IMR-90 (cell line): ENCODE data around the gene WDR27. TPM values are rescaled to one million over a fixed set of nuclear protein-coding genes. Genes with fewer than 3 reads are reported as not detected.

Source experiments
- ATAC-seq: fragments of 200-7000 bp; cut with Tn5 transposase; 2 replicates; pipeline ENCODE4 v1.9.1; 2020; ENCODE audit warnings: low read depth, mild to moderate bottlenecking, moderate library complexity
- BruUV-seq: library from RNA; stranded (reverse); fragments of 400-500 nt; replicated peaks from 2 replicates; lab custom pipeline; 2021; lab: Mats Ljungman, UMichigan
- CTCF ChIA-PET: fragments of 300-600 bp; formaldehyde crosslinking; extraction: SDS; loops from one replicate; lab custom pipeline; 2021; ENCODE audit warnings: antibody characterized with exemption; lab: Yijun Ruan, JAX
- POLR2A ChIA-PET: fragments of 300-600 bp; sonication (Branson Sonifier 250); formaldehyde crosslinking; loops from one replicate; lab custom pipeline; 2022; ENCODE audit warnings: antibody characterized with exemption; ENCODE audit not compliant: unreplicated experiment; lab: Charles Lee
- DNase-seq: peaks from one replicate; pipeline ENCODE4 v3.0.0; 2013
- H2AFZ ChIP-seq: replicated peaks from 2 replicates; pipeline ENCODE3; 2013; ENCODE audit warnings: low read length, mild to moderate bottlenecking; ENCODE audit not compliant: poor library complexity
- H2AK5ac ChIP-seq: 2 replicates; pipeline ENCODE4 v1.6.1; 2013; ENCODE audit warnings: low read depth, low read length, inconsistent platforms
- H2AK9ac ChIP-seq: replicated peaks from 2 replicates; pipeline ENCODE3; 2013; ENCODE audit warnings: mild to moderate bottlenecking, low read depth, low read length, moderate library complexity; ENCODE audit not compliant: poor library complexity
- H2BK120ac ChIP-seq: 2 replicates; pipeline ENCODE4 v1.6.1; 2013; ENCODE audit warnings: low read depth, low read length, inconsistent platforms
- H2BK15ac ChIP-seq: 3 replicates; pipeline ENCODE4 v1.6.1; 2013; ENCODE audit warnings: low read depth, low read length, inconsistent platforms
- H2BK20ac ChIP-seq: 2 replicates; pipeline ENCODE4 v1.6.1; 2013; ENCODE audit warnings: low read depth, mild to moderate bottlenecking, inconsistent platforms, low read length, moderate library complexity
- H2BK5ac ChIP-seq: 2 replicates; pipeline ENCODE4 v1.6.1; 2013; ENCODE audit warnings: mild to moderate bottlenecking, low read depth, low read length, inconsistent platforms; ENCODE audit not compliant: poor library complexity, severe bottlenecking
- H3K14ac ChIP-seq: replicated peaks from 2 replicates; pipeline ENCODE4 v1.6.1; 2013; ENCODE audit warnings: low read depth, low read length, inconsistent platforms
- H3K18ac ChIP-seq: 2 replicates; pipeline ENCODE4 v1.6.1; 2013; ENCODE audit warnings: low read depth, low read length, control low read depth
- H3K23ac ChIP-seq: 2 replicates; pipeline ENCODE4 v1.6.1; 2013; ENCODE audit warnings: low read depth, low read length, inconsistent platforms
- H3K27ac ChIP-seq: 2 replicates; pipeline ENCODE4 v1.5.1; 2013; ENCODE audit warnings: mild to moderate bottlenecking, control low read depth, low read length; ENCODE audit not compliant: insufficient read depth
- H3K27me3 ChIP-seq: 2 replicates; pipeline ENCODE4 v1.6.1; 2013; ENCODE audit warnings: low read length; ENCODE audit not compliant: control insufficient read depth, insufficient read depth
- H3K36me3 ChIP-seq: 2 replicates; pipeline ENCODE4 v1.6.1; 2013; ENCODE audit warnings: low read length, mixed read lengths; ENCODE audit not compliant: control insufficient read depth, insufficient read depth
- H3K4ac ChIP-seq: 2 replicates; pipeline ENCODE4 v1.6.1; 2013; ENCODE audit warnings: low read depth, low read length, inconsistent platforms
- H3K4me1 ChIP-seq: 2 replicates; pipeline ENCODE4 v1.6.1; 2013; ENCODE audit warnings: low read length, mixed read lengths; ENCODE audit not compliant: control insufficient read depth, insufficient read depth
- H3K4me2 ChIP-seq: 2 replicates; pipeline ENCODE4 v1.6.1; 2013; ENCODE audit warnings: low read depth, mild to moderate bottlenecking, control low read depth, low read length, moderate library complexity
- H3K4me3 ChIP-seq: 2 replicates; pipeline ENCODE4 v1.5.1; 2013; ENCODE audit warnings: low read depth, mild to moderate bottlenecking, control low read depth, low read length, moderate library complexity; ENCODE audit not compliant: insufficient read depth
- H3K56ac ChIP-seq: 2 replicates; pipeline ENCODE4 v1.6.1; 2013; ENCODE audit warnings: low read length, inconsistent platforms; ENCODE audit not compliant: insufficient read depth; ENCODE audit errors: extremely low read depth
- H3K79me1 ChIP-seq, 2 experiments: 2 replicates each; pipeline ENCODE4 v1.6.1; 2013; ENCODE audit warnings: low read length in 2 of 2, inconsistent platforms in 1 of 2, low read depth in 1 of 2
- H3K9ac ChIP-seq: 2 replicates; pipeline ENCODE4 v1.6.1; 2013; ENCODE audit warnings: low read depth, low read length, control low read depth
- H3K9me1 ChIP-seq: 2 replicates; pipeline ENCODE4 v1.6.1; 2013; ENCODE audit warnings: low read length, inconsistent platforms; ENCODE audit not compliant: insufficient read depth
- H3K9me3 ChIP-seq: 2 replicates; pipeline ENCODE4 v1.6.1; 2013; ENCODE audit warnings: low read length; ENCODE audit not compliant: control insufficient read depth, insufficient read depth
- H4K20me1 ChIP-seq: 2 replicates; pipeline ENCODE4 v1.6.1; 2013; ENCODE audit warnings: low read length, inconsistent platforms; ENCODE audit not compliant: insufficient read depth
- H4K5ac ChIP-seq: 2 replicates; pipeline ENCODE4 v1.6.1; 2013; ENCODE audit warnings: mild to moderate bottlenecking, low read depth, low read length, control low read depth
- H4K8ac ChIP-seq, 2 experiments: 2 replicates each; pipeline ENCODE4 v1.6.1; 2013; ENCODE audit warnings: low read depth in 2 of 2, low read length in 2 of 2, control low read depth in 1 of 2, inconsistent platforms in 1 of 2
- H4K91ac ChIP-seq: 2 replicates; pipeline ENCODE4 v1.6.1; 2013; ENCODE audit warnings: low read depth, low read length, inconsistent platforms; ENCODE audit not compliant: insufficient read depth
- CEBPB ChIP-seq: IDR thresholded peaks from 2 replicates; pipeline ENCODE4 v1.6.1; 2012; ENCODE audit warnings: low read depth, low read length, improper control_type of control experiment
- CHD1 ChIP-seq: IDR thresholded peaks from 2 replicates; pipeline ENCODE4 v1.6.1; 2012; ENCODE audit warnings: low read depth, low read length, improper control_type of control experiment
- FOS ChIP-seq: fragments of 150-350 bp; IDR thresholded peaks from 2 replicates; pipeline ENCODE4 v1.6.1; 2016; ENCODE audit warnings: low read depth, low read length
- MAFK ChIP-seq: IDR thresholded peaks from 2 replicates; pipeline ENCODE4 v1.6.1; 2012; ENCODE audit warnings: low read depth, low read length, improper control_type of control experiment
- MAZ ChIP-seq: IDR thresholded peaks from 2 replicates; pipeline ENCODE4 v1.6.1; 2012; ENCODE audit warnings: low read depth, mild to moderate bottlenecking, low read length, improper control_type of control experiment, moderate library complexity, borderline replicate concordance
- MXI1 ChIP-seq: IDR thresholded peaks from 2 replicates; pipeline ENCODE4 v1.6.1; 2012; ENCODE audit warnings: low read depth, mild to moderate bottlenecking, low read length, moderate library complexity, borderline replicate concordance
- NFE2L2 ChIP-seq: fragments of 150-350 bp; IDR thresholded peaks from 2 replicates; pipeline ENCODE4 v1.6.1; 2016; ENCODE audit warnings: low read depth, mild to moderate bottlenecking, low read length
- POLR2A ChIP-seq: IDR thresholded peaks from 2 replicates; pipeline ENCODE4 v1.6.1; 2012; ENCODE audit warnings: mild to moderate bottlenecking, low read depth, low read length
- RAD21 ChIP-seq: IDR thresholded peaks from 2 replicates; pipeline ENCODE4 v1.6.1; 2012; ENCODE audit warnings: low read length, improper control_type of control experiment
- RCOR1 ChIP-seq: IDR thresholded peaks from 2 replicates; pipeline ENCODE4 v1.6.1; 2012; ENCODE audit warnings: mild to moderate bottlenecking, low read length, improper control_type of control experiment; ENCODE audit not compliant: insufficient replicate concordance
- RFX5 ChIP-seq: IDR thresholded peaks from 2 replicates; pipeline ENCODE4 v1.8.0; 2012; ENCODE audit warnings: low read depth, mild to moderate bottlenecking, low read length, moderate library complexity
- SMC3 ChIP-seq: fragments of 150-350 bp; IDR thresholded peaks from 2 replicates; pipeline ENCODE4 v1.6.1; 2016; ENCODE audit warnings: low read depth, mild to moderate bottlenecking, antibody characterized with exemption, low read length, moderate library complexity
- USF2 ChIP-seq: fragments of 150-350 bp; IDR thresholded peaks from 2 replicates; pipeline ENCODE4 v1.6.1; 2017; ENCODE audit warnings: mild to moderate bottlenecking, antibody characterized with exemption, low read length, low read depth
- WGBS, 2 experiments: methylation state at CpG; one replicate each; pipeline versions ENCODE4 v1.1.5 to v1.1.7; 2013; ENCODE audit warnings: missing lambda C conversion rate in 2 of 2; ENCODE audit not compliant: insufficient read length in 1 of 2; ENCODE audit errors: extremely low coverage in 2 of 2; 5-methylcytosine and 5-hydroxymethylcytosine counted together
- dilution Hi-C: fragments of 300-500 bp; cut with HindIII; formaldehyde crosslinking; loops from one replicate; pipeline ENCODE4 v1.14.3; 2018; ENCODE audit warnings: low sequenced_read_pairs; ENCODE audit not compliant: unreplicated experiment
- in situ Hi-C: fragments of 300-500 bp; cut with MboI; formaldehyde crosslinking; loops from 3 replicates; pipeline ENCODE4 v1.14.3; 2019; ENCODE audit warnings: low sequenced_read_pairs, inconsistent platforms, mixed read lengths
- intact Hi-C: fragments of 100-400 bp; cut with micrococcal nuclease; formaldehyde crosslinking; loops from 2 replicates; pipeline ENCODE4 v1.10.0; 2022
- polyA plus RNA-seq, 3 experiments: library from polyadenylated mRNA; depleted of rRNA; stranded (reverse); fragments of >200 nt; gene quantifications; 2 replicates each; pipeline ENCODE4 v1.2.3, GENCODE V29; 2012; ENCODE audit warnings: low replicate concordance in 1 of 3
- total RNA-seq: library from RNA; depleted of rRNA; stranded (reverse); fragments of >200 nt; gene quantifications from 2 replicates; pipeline ENCODE4 v1.2.3, GENCODE V29; 2012
- TF ChIP-seq, protein P1 (sequence below): fragments of 150-350 bp; IDR thresholded peaks from 2 replicates; pipeline ENCODE4 v1.6.1; 2016; ENCODE audit warnings: low read depth, mild to moderate bottlenecking, low read length, moderate library complexity, borderline replicate concordance
- TF ChIP-seq, protein P2 (sequence below): conservative IDR thresholded peaks from 2 replicates; pipeline ENCODE4 v1.5.1; 2012; ENCODE audit warnings: mild to moderate bottlenecking, low read depth, low read length, improper control_type of control experiment

WDR27 gene
- total and polyA plus RNA-seq, 2 of the 4 experiments (the other 2 are of a cell fraction): 7.0 to 18.5 TPM

DNA sequence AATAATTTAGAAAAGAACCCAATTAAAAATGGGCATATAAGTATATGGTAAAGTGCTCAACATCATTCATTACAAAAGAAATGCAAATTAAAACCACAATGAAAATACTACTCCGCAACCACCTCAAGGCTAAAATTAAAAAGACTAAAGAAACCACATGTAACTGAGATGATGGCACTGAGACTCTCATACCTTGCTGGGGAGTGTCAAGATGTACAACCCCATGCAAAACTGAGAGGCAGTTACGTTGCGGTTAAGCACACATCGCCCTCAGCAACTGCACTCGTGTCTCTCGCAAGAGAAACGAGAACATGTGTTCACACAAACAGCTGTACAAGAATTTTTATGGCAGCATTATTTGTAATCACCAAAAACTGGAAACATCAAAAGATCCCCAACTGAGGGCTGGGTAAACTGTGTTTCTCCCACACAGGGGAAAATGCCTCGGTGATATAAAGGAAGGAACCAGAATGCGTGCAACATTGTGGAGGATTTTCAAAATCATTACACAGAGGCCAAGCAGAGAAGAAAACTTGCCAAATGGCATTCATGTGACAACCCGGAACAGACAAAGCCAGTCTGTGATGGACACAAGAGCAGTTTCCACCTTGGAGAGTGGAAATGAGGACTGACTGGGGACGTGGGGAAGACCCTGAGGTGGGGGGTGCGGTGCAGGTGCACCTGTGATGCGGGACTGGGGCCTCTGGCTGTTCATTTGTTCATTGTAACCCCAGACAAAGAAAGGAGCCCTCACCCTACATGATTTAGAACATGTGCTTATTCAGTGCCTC is 144.9 kb downstream of the WDR27 start:
- peaks cover 2% of the 10 kb centered on the region; the same call in 1 of the 2 replicates for H3K4me1 ChIP-seq
- H4K91ac ChIP-seq: no peak overlapping the region
- no peak overlapping the region for H4K8ac ChIP-seq
- H3K4me2 ChIP-seq: no peak overlapping the region
- no peak overlapping the region for H3K4me3 ChIP-seq
- no peak overlapping the region for H4K5ac ChIP-seq
- no peak overlapping the region for H3K4ac ChIP-seq
- no peaks in the 10 kb centered on the region for H4K20me1 ChIP-seq
- H3K9me1 ChIP-seq: peaks cover 3% of the 10 kb centered on the region; the same call in 1 of the 2 replicates
- no peak overlapping the region for H2BK15ac ChIP-seq
- BruUV-seq: no TSS peak
- H3K36me3 ChIP-seq: no peaks in the 10 kb centered on the region
- intact Hi-C loops (no loop called here), in situ Hi-C loops (no loop called here), dilution Hi-C loops (no loop called here)
- H2BK20ac ChIP-seq: no peak overlapping the region
- no peak overlapping the region for H2AFZ ChIP-seq
- no peak overlapping the region for H3K14ac ChIP-seq
- POLR2A ChIA-PET: no interaction called here
- no peak overlapping the region for H3K56ac ChIP-seq
- DNase-seq (no peak), ATAC-seq (no peak)
- no peak overlapping the region for H2AK9ac ChIP-seq
- no peak overlapping the region for H2BK120ac ChIP-seq
- H3K27ac ChIP-seq: no peak overlapping the region
- CTCF ChIA-PET: no interaction called here
- WGBS, 2 experiments: 98% methylated on average over 7 of the region's 13 CpGs; no CpG with 5 or more reads in 1 of the 2 experiments
- H3K27me3 ChIP-seq: no peaks in the 10 kb centered on the region
- H3K9me3 ChIP-seq: peaks cover under 1% of the 10 kb centered on the region; the same call in 1 of the 2 replicates
- no peak overlapping the region for H3K18ac ChIP-seq
- H3K9ac ChIP-seq: no peak overlapping the region
- no peak overlapping the region for H2AK5ac ChIP-seq
- no peak overlapping the region for H3K23ac ChIP-seq
- no peak overlapping the region for H2BK5ac ChIP-seq
- no peaks in the 10 kb centered on the region for H3K79me1 ChIP-seq
- TF ChIP-seq CHD1 (no peak), RCOR1 (no peak), MXI1 (no peak), NFE2L2 (no peak), MAFK (no peak), SMC3 (no peak), RAD21 (no peak), FOS (no peak), MAZ (no peak), USF2 (no peak), CEBPB (no peak), POLR2A (no peak), RFX5 (no peak)
- TF ChIP-seq, protein P1, sequence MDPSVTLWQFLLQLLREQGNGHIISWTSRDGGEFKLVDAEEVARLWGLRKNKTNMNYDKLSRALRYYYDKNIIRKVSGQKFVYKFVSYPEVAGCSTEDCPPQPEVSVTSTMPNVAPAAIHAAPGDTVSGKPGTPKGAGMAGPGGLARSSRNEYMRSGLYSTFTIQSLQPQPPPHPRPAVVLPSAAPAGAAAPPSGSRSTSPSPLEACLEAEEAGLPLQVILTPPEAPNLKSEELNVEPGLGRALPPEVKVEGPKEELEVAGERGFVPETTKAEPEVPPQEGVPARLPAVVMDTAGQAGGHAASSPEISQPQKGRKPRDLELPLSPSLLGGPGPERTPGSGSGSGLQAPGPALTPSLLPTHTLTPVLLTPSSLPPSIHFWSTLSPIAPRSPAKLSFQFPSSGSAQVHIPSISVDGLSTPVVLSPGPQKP: no peak
- TF ChIP-seq, protein P2, sequence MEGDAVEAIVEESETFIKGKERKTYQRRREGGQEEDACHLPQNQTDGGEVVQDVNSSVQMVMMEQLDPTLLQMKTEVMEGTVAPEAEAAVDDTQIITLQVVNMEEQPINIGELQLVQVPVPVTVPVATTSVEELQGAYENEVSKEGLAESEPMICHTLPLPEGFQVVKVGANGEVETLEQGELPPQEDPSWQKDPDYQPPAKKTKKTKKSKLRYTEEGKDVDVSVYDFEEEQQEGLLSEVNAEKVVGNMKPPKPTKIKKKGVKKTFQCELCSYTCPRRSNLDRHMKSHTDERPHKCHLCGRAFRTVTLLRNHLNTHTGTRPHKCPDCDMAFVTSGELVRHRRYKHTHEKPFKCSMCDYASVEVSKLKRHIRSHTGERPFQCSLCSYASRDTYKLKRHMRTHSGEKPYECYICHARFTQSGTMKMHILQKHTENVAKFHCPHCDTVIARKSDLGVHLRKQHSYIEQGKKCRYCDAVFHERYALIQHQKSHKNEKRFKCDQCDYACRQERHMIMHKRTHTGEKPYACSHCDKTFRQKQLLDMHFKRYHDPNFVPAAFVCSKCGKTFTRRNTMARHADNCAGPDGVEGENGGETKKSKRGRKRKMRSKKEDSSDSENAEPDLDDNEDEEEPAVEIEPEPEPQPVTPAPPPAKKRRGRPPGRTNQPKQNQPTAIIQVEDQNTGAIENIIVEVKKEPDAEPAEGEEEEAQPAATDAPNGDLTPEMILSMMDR: no peak
